Amygdala (tissue), 56 donors: ENCODE measurements around the gene DHRS3.

Source experiments
- DNase-seq, 56 donors: peaks; one replicate each; lab custom pipeline; 2025; lab: John Stamatoyannopoulos, UW

Gene DHRS3

DNA sequence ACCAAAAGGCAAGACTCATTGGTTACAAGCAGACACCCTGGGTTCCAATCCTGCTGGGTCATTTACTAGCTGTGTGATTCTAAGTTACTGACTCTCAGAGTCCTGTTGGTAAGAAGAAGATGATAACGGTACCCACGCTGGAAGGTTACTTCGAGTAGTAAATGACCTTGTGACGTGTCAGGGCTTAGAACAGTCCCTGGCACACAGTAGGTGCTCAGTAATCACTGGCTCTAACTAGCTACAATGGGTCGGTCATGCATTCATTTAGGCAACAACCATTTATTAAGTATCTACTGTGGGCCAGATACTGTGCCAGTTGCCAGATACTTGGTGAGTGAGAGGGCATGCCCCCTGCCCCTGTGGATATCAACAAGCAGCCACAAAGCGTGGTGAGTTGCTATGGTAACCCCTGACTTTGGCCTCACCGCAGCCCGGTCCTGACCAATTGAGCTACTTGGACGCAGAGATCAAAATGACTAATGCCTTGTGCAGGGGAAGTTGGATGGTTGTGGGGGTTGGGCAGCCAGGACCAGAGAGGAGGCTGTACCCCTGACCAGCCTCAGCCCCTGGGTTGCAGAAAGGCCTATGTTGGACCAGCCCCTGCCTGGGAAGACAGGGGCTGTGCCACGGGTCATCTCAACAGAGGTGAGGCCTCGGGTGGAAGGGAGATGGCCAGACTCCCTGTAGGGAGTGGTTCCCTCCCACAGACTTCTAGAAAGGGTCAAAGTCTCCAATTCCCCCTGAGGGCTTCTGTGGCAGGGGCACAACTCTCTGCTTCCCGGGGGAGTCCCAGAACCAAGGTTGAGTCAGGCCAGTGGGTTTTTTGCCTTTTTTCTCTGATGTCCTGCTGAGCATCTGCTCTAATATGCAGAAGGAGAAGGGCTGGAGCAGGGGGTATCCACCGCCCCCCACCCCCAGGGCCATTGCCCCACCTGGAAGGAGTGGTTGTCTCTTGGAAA, 16.0 kb downstream of the DHRS3 start:
- peak in 2 of 56 donors; percentile 10 to 30 for DNase-seq

DNA sequence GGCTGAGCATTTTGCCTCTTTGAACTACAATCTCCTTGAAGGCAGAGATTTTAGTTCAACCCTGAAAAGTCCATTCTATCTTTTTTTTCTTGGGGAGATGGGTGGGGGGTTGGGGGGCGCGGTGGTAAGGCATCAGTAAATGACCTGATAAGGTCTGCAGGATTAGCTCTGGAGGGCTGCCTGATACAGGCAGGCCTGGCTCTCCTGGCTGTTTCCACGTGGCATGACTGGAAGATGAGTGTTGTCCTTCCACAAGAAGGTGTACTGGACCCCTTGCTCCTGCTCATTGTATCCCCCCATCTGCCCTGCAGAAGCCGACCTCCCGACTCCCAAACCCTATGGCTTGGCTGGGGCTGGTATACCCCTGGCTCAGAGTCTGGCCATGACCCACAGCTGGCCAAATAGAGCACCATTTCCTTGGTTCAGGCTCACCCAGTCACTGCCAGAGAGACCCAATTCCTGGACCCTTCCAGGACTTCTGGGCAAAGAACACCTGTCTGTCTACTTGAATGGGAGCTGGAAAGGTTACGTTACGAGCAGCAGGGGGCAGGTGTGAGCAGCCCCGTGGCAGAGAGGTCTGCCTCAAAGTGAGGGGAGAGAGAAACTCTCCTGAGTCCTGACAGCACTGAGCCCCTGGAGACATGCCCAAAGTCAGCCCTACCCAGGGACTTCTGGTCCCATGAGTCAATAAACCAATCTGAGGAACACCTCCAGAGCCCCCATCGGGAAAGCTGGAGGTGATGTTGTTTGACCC, 17.0 kb downstream of the DHRS3 start:
- DNase-seq = no peak

DNA sequence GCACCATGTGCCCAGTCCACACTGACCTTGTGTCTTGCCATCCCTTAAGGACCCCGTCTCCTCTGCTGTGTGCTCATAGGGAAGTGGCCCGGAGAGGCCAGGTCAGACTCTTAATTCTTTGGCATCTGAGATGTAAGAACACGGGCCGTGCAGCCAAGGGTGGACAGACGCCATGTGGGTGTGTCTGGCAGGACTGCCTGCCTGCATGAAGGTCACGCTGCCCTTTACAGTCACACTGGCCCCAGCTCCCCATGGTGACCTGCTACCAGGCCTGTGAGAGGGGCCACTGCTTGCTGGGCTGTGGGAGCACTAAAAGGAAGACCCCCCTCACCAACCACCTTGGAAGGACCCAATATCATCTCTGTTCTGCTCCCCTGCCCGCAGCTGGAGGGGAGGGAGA, 17.7 kb downstream of the DHRS3 start:
- DNase-seq = peak in 13 of 56 donors; percentile 5 to 56 (median 32)

DNA sequence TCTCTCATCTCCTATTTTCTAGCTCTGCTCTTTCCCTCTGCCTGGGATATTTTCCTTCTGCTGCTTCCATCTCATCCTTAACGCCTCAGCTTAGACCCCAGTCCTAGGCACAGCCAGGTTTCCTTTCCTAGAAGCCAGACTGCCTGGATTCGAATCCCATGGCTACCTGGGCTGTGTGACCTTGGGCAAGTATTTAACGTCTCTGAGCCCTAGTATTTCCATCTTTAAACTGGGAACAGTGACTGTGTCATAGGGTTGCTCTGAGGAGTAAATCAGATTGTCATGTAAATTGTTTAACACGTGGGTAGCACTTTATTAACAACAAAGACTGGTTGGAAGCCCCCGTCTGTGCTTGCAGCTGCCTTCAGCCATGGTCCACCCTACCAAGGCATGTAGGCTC, 18.4 kb downstream of the DHRS3 start:
- DNase-seq = no peak

DNA sequence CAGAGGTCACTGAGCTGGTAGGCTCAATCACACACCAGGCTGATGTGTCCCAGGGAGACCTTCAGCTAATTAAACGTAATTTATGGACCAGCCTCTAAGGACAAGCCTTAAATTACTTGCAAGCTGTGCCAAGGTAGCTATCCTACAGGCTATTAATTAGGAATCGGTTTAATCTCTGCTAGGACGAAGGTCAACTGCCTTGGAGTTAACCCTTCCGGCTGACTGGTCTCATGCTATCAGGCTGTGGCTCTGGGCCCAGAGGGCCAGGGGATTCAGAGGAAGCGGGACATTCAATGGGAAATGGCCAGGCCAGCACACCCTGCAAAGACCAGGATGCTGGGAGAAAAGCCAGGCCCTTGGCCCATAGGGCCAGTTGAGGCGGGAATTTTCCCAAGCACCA, 19.0 kb downstream of the DHRS3 start:
- DNase-seq = no peak

DNA sequence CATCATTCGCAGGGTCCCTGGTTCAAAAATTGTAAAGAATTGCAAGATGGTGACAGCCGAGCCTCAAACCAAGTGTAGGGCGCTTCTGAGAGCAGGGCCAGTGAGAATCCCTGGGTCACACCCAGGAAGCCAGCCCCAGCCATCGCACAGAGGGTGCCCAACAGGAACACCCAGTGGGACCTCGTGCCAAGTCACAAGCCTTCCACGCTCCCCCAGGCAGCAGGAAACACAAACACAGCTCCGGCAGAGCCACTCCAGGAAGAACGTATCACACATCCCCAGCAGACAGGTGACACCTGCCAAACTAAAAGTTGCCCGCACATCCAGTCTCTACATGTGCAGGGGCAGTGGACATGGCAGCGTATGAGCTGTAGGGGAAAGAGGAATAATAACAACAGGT, 20.2 kb downstream of the DHRS3 start:
- DNase-seq = peak in 5 of 56 donors; percentile 9 to 29 (median 16)

DNA sequence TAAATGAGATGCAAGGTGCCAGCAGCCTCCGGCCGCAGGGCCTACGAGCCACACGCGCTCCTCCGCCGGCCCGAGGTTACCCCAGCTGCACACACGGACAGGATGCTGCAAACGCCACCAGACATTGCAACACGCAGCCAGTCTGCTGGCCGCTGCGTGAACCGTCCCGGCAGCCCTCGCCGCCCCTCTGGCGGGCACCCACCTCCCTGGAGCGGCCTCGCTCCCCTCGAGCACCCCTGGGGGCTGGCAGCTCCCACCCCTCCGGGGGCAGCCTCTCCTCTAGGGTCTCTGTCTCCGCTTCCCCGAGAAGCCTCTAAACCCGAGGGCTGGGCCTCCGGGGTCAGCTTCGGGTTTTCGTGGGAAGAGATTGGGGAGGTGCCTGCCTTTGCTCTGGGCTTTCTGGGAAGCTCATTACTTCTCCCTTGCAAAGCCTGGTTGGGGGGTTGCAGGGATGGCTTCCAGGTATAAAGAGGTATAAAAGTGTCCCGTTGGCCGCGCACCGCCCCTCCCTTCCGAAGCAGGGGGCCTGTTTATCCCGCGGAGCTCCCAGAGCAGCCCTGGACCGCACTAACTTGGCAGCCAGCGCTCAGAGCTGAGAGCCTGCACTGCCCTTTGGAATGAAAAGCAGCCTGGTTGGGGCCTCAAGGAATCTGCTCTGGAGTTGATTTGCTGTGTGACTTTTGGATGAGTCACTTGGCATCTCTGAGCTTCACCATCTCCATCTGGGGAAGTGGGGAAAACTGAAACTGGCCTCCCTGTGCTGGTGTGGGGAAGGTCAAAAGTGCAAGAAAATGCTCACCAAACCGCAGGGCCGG, 21.8 kb downstream of the DHRS3 start:
- DNase-seq = peak in 36 of 56 donors; percentile 19 to 68 (median 45)

DNA sequence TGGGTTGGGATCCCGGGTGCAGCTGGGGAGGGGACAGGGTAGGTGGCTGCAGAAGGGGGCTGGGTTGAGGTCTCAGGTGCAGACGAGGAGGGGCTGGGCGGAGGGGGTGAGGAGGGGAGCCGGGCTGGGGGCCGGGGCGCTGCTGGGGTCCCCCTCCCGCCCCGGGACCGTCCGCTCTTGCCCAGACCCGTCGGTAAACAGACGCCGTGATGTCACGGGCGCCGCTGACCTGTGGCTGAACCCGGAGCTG, 22.3 kb downstream of the DHRS3 start:
- DNase-seq = peak in 2 of 56 donors; percentile 34 to 36

DNA sequence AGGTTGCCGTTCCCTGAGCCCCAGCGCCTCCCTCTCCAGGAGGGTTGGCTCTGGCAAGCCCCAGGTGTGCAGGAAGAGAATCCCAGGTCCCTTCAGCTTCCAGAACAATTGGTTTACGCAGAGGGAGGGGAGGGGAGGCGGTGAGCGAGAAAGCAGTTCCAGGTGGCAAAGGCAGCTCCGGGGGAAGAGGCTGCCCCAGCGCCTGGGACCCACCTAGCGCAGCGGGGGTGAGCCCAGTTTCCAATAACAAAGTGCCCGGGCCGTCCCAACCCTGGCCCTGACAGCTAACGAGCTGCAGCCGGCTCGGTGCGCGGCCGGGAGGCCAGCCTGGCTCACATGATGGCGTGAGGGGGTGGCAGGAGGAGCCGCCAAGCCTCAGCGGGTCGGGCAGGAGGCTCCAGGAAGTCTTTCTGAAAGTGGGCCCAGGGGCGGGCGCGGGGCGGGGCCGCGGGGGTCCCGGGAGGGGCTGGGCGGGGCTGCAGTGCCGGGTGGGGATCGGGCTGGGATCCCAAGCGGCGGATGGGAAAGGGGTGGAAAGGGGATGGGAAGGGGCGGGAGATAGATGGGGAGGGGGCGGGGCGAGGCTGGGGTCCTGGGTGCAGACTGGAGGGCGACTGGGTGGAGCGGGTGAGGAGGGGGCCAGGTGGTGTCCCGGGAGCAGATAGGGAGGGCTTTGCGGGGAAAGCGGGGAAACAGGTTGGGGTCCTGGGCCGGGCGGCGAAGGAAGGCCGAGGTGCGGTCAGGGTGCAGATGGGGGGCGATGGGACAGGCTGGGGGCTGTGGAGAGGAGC, 22.8 kb downstream of the DHRS3 start:
- DNase-seq = peak in 33 of 56 donors; percentile 3 to 70 (median 41)

DNA sequence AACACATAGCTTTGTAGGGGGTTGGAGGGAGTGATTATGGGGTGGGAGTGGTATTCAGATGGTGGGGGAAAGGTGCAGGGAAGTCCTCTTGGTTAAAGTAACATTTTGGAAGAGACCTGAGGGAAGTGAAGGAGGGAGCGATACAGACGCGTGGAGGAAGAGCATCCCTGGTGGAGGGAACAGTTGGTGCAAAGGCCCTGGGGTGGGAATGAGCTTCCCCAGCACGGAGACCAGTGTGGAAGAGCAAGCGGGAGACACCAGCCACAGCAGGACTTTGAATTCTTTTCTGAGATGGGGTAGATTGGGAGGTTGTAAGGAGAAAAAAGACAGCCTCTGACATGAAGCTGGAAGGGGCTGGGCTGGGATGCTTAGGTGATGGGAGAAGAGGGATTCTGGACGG, 23.5 kb downstream of the DHRS3 start:
- no peak for DNase-seq

DNA sequence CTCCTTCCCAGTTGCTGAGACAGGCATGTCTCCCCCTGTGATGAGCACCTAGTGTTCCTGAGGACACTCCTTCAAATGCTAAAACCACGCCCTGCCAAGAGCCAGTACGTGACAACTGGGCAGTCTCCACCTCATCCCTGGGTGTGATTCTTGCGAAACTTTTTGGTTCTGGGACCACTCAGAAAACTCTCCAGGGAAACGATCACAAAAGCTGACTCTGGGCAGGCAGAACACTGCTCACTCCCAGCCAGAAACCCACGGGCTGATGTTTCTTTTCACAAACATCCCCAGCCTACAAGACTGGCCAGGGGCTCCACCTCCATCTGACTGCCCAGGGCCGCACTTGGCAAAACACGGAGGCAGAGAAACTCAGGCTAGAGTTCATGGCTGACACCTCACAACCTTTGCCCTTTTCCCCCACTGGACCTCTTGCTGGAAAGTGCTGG, 24.4 kb downstream of the DHRS3 start:
- peak in 6 of 56 donors; percentile 19 to 43 (median 26) for DNase-seq

DNA sequence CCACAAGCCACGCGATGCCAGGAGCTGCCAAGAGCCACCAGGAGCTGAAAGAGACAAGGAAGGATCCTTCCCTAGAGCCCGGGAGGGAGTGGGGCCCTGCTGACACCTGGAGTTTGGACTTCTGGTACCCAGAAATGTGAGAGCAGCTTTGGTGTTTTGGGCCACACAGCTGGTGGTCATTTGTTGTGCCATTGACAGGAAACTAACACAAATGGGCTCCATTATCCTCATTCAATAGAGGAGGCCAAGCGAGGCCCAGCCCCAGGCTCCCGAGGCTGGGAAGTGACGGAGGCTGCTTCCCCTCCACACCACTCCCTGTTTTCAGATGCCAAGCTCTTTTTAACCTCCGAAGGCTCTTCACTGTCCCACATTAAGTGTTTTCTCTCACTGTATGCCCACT, 25.5 kb downstream of the DHRS3 start:
- no peak for DNase-seq

DNA sequence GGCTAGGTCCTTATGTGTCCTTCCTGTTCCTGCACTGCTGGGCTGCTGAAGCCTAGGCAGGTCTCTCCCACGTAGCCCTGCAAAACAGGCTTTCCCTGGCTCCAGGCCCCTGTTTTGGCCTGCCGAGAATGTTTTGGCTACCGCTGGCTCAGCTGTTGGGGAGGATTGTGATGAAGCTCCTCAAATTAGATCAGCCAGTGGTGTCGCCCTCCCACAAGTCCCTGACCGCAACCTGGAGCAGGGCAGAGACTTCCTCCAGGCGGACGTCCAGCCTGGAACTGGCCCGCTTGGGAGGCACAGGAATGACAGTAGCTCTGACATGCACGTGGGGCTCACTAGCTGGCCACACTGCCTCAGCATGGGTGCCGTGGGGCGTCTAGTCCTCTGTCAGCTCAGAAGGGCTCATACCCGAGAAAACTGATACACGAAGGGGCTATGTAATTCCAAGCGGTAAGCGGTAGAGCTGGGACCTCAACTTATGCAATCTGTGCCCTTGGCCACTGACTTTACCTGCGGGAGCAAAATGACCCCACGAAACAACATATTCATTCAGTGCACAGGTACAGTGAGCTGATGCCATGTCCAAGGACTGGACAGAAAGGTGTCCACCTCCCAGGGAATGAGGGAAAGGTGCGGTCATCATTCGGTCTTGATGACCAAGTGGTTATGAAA, 26.6 kb downstream of the DHRS3 start:
- DNase-seq = peak in 3 of 56 donors; percentile 8 to 13 (median 12)

DNA sequence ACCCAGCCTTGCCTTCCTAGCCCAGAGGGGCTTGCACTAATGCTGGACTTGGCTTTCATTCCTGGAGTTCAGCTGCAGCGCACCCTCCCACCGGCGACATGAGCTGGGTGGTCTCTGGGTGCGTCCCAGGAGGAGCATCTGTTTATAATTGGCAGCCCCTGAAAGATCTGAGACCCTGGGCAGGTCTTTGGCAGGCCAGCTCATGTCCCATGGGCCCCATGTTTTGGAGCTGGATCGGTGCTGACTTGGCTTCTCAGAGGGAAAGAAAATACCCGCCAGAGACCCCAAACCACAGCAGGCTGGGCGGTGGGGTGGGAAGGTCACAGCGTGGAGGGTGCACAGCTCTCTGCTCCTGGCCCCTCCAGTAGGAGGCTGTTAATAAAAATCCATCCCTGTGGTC, 29.3 kb downstream of the DHRS3 start:
- DNase-seq = no peak

DNA sequence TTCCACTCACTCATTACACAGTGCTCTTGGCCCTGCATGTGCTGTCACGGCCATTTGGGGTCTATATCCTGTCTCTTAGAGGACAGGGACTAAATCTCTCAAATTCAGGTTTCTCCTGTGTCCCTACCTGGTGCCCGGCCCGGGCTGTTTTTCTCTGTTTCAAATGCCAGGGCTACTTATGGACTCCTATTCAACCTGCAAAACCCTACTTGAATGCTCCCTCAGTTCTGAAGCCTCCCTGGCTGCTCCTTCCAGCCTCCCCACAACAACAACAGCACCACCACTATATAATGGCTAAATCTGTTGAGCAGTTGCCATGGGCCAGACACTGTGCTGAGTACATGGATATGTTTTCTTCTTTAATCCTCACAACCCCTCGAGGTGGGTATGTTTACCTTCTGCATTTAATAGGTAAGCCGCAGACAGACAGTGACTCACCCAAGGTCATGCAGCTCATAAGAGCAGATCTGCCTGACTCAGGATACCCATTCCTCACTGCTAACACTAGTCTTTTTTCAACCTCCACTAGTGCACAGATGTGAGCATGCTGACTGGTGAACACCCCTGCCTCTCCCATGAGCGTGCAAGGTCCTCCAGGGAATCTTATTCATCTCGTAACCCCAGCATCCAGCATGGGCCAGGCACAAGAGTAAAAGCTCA, 29.9 kb downstream of the DHRS3 start:
- DNase-seq = no peak

DNA sequence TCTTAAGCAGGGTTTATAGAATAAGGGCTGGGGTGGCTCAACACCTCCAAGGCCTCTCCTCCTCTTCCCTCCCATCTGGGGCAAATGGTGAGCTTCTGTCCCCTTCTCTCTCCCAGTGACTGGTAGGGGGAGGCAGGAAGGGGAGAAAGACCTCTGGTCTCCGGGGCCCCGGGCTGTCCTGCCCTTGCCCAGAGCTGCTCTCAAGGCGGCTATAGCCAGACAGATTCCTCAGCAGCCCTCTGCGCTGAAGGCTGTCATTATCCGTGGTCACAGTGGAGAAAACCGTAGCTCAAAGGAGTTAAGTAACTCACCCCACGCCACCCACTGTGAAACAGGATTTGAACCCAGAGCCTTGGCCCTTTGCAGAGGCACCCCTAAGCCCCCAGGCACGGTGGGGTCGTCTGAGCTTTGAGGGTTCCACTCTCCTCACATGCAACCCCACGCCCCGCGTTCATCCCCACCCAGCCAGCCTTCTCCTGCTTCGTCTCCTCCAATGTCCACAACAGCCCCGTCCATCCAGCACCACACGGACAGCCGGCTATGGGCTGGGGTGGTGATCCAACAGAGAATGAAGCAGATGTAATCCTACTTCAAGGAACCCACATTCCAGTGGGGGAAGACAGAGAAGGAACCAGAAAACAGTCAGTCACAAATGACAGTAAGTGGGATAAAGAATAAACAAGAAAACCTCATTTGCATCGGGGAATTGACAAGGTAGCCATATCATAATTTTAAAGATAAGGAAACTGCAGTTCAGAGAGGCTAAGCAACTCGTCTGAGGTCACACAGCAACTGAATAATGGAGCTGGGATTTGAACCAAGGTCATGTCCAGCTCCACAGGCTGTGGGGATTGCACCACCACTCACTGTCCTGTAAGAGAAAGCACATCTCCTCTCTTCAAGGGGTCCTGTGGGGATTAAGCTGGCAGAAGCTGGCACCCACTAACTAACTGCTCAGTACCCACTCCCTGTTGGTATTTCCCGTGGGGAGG, 31.8 kb downstream of the DHRS3 start:
- no peak for DNase-seq

DNA sequence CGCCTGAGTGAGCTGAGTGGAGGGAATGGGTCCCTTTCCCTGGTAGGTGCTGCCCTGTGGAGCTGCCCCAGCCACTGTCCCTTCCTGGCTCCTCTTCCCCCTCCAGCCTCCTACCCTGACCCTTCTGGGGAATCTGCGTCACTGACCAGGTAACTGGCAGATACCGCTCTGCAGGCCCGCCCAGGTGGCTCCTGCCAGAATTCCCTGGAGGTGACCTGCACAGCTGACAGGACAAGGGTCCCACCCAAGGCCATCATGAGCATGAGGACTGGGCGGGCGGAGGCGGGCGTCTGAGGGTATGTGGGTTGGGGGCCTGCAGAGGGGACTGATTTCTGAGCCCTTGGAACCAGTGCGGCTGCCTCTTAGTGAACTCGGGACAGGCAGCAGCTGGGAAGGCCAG, 32.5 kb downstream of the DHRS3 start:
- DNase-seq = no peak
